RWPE1 (cell line): ENCODE data around the gene SLTM.
A peak's percentile ranks its signal among the peaks of the same experiment; 100 is the strongest.
"Not testable (repeated sequence)": the region's sequence is repeated elsewhere in the genome, so short reads cannot be mapped to it uniquely, and the experiment has no call there.

ENCODE experiments used
- CTCF ChIA-PET: fragments of 350-600 bp; sonication (Branson Sonifier 250); formaldehyde crosslinking; extraction: SDS; loops from one replicate; lab custom pipeline; 2021; lab: Yijun Ruan, JAX
- POLR2A ChIA-PET: fragments of 400-600 bp; formaldehyde crosslinking; extraction: SDS; loops from one replicate; lab custom pipeline; 2020; ENCODE audit warnings: antibody characterized with exemption; ENCODE audit not compliant: low non-redundant PET; lab: Yijun Ruan, JAX
- DNase-seq: peaks from one replicate; pipeline ENCODE4 v3.0.0; 2012; ENCODE audit warnings: low spot score
- H3K27ac ChIP-seq: fragments of 450-650 bp; 2 replicates; pipeline ENCODE4 v1.5.1; 2017
- TF ChIP-seq, protein P1 (sequence below): fragments of 450-650 bp; conservative IDR thresholded peaks from 2 replicates; pipeline ENCODE4 v1.5.1; 2017; ENCODE audit warnings: low read depth, mild to moderate bottlenecking

SLTM gene

DNA sequence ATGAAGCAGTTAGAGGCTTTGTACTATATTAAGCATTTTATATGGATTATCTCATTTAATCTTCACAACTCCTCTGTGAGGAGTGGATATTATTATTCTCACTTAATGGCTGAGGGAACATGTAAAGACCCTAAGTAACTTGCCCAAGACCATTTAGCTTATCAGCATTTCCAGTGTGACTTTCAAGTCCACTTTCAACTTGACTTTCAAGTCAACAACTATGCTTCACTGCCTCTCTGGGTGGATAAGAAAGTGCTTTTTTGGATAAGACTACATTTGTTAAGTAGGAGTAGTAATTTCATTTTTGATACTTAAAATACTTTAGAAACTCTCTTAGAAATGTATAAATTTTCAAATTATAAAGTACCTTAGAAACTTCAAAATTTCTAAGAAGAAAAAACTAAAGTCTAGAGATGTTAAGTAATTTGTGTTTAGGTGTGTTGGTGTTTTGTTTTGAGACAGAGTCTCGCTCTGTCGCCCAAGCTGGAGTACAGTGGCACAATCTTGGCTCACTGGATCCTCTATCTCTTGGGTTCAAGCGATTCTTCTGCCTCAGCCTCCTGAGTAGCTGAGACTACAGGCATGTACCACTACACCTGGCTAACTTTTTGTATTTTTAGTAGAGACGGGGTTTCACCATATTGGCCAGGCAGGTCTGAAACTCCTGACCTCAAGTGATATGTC, 90.6 kb downstream of the SLTM start:
- POLR2A ChIA-PET: no interaction called here
- H3K27ac ChIP-seq: no peak overlapping the region
- TF ChIP-seq, protein P1, sequence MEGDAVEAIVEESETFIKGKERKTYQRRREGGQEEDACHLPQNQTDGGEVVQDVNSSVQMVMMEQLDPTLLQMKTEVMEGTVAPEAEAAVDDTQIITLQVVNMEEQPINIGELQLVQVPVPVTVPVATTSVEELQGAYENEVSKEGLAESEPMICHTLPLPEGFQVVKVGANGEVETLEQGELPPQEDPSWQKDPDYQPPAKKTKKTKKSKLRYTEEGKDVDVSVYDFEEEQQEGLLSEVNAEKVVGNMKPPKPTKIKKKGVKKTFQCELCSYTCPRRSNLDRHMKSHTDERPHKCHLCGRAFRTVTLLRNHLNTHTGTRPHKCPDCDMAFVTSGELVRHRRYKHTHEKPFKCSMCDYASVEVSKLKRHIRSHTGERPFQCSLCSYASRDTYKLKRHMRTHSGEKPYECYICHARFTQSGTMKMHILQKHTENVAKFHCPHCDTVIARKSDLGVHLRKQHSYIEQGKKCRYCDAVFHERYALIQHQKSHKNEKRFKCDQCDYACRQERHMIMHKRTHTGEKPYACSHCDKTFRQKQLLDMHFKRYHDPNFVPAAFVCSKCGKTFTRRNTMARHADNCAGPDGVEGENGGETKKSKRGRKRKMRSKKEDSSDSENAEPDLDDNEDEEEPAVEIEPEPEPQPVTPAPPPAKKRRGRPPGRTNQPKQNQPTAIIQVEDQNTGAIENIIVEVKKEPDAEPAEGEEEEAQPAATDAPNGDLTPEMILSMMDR: no peak
- DNase-seq: no peak
- CTCF ChIA-PET: no interaction called here

- DNase-seq: no peak
- no peak overlapping the region for H3K27ac ChIP-seq
- CTCF ChIA-PET: interaction anchor here (0.6 to 0.7 kb wide), 2 partner anchors 67 to 395 kb away, joined by 3 to 6 read pairs; no protein-coding TSS in a partner anchor
- TF ChIP-seq, protein P1: no peak
- POLR2A ChIA-PET: no interaction called here
Measured at GRCh38 chr15:58840048-58840447, 93.4 kb downstream of the SLTM start.

GRCh38 chr15:58839485-58839884, 94.0 kb downstream of the SLTM start:
- no peak overlapping the region for H3K27ac ChIP-seq
- ChIA-PET CTCF (no interaction called here), POLR2A (no interaction called here)
- TF ChIP-seq, protein P1: peak; percentile 23
- peak; percentile 14 for DNase-seq

GRCh38 chr15:58833681-58834426, 99.6 kb downstream of the SLTM start:
- POLR2A ChIA-PET, H3K27ac ChIP-seq, DNase-seq: not testable (repeated sequence)
- CTCF ChIA-PET: interaction anchor here (0.8 kb wide), 1 partner anchor 88 kb away, joined by 3 read pairs; no protein-coding TSS in a partner anchor

GRCh38 chr15:58830556-58830955, 102.9 kb downstream of the SLTM start:
- no peak overlapping the region for H3K27ac ChIP-seq
- POLR2A ChIA-PET: no interaction called here
- CTCF ChIA-PET: interaction anchor here (0.7 kb wide), 1 partner anchor 74 kb away, joined by 3 read pairs; no protein-coding TSS in a partner anchor
- TF ChIP-seq, protein P1: no peak
- no peak for DNase-seq
